NCI-H460 (cell line): ENCODE results near the gene NACC2. TPM values are rescaled to one million over a fixed set of nuclear protein-coding genes. Genes with fewer than 3 reads are reported as not detected.
"Not testable (repeated sequence)": the region's sequence is repeated elsewhere in the genome, so short reads cannot be mapped to it uniquely, and the experiment has no call there.

Source experiments
- DNase-seq: peaks from one replicate; pipeline ENCODE4 v3.0.0-alpha.2; 2016; ENCODE audit warnings: low read depth; ENCODE audit errors: extremely low read depth
- total RNA-seq: library from RNA; depleted of rRNA; stranded (reverse); fragments of >200 nt; shearing (Covaris generic); gene quantifications from 2 replicates; pipeline ENCODE4 v1.2.3, GENCODE V29; 2014

The NACC2 gene
- total RNA-seq, 1 experiment from 2014 or later: 27.0 TPM

DNA sequence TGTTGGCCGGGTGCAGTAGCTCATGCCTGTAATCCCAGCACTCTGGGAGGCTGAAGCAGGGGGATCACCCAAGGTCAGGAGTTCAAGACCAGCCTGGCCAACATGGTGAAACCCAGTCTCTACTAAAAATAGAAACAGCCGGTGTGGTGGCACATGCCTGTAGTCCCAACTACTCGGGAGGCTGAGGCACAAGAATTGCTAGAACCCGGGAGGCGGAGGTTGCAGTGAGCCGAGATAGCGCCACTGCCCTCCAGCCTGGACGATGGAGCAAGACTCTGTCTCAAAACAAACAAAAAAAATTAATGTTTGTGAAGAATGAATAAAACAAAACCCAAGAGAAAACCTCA, 68.2 kb downstream of the NACC2 start:
- DNase-seq: not testable (repeated sequence)

DNA sequence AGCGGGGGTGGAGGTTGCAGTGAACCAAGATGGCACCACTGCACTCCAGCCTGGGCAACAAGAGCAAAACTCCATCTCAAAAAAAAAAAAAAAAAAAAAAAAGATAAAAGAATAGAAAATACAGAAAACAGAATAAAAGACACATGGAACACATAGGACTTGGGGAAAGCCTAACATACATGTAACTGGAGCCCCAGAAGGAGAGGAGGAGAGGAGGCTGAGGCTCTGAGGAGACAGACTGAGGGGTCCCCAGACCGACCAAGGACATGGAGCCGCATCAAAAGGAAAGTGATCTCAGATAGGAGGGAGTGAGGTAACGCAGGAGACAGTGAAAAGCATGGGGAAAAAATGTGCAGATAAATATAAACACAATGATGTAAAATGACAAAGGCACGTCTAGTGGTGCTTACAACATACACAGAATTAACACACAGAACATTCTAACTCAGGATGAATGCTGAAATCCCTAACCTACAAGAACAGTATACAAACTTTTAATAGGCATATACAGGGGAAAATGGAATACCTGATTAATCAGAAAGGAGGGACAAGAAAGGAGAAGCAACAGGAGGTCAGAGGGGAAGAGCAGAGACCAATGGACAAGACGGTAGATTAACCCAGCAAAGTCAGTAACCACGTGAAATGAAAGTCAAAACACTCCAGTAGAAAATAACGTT, 68.7 kb downstream of the NACC2 start:
- no peak for DNase-seq

DNA sequence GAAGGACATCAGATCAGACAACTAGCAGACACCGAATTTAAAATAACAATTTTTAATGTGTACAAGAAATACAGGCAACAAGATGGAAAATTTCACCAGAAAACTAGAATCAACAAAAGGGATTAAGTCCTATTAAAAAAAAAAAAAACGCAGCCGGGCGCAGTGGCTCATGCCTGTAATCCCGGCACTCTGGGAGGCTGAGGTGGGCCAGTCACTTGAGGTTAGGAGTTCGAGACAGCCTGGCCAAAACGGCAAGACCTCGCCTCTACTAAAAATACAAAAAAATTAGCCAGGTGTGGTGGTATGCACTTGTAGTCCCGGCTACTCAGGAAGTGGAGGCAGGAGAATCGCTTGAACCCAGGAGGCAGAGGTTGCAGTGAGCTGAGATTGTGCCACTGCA, 69.6 kb downstream of the NACC2 start:
- no peak for DNase-seq

- DNase-seq: no peak
These were observed 70.3 kb downstream of the NACC2 start for GRCh38 chr9:136024696-136025316.

DNA sequence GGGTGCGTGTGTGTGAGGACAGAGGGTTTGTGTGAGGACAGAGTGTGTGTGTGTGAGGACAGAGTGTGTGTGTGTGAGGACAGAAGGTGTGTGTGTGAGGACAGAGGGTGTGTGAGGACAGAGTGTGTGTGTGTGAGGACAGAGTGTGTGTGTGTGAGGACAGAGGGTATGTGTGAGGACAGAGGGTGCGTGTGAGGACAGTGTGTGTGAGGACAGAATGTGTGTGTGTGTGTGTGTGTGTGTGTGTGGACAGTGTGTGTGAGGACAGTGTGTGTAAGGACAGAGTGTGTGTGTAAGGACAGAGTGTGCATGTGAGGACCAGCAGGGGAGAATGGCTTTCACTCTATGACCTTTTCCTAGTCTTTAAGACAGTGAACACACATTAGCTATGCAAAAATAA, 70.8 kb downstream of the NACC2 start:
- DNase-seq: no peak

DNA sequence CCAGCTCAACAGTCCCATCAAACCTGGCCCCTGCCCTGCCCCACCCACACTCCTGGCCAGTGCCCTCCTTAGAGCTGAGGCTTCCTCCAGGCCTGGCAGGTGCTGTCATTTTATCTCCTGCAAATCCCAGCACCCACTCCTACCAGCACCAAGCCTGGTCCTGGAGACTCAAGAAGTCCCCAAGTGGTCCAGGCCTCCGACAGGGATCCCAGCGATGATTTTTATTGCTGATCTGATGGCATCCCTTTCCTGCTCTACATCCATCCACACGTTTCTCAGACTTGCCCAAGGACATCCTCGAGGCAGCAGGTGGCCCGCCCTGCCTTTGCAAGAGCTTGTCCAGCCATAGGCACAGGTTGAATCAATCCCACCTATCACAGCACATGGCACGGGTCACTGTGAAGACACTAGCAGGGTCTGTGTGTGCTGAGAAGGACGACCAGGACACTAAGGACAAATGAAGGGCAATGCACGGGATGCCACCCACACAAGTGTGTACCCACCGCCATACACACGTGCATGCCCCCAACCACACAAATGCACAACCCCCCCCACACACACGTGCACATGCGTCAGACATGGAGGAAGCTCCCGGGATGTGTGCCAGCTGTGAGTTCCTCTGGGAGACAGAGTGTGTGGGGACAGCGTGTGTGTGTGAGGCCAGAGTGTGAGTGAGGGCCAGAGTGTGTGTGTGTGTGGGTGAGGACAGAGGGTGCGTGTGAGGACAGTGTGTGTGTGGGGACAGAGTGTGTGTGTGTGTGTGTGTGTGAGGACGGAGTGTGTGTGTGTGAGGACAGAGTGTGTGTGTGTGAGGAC, 71.5 kb downstream of the NACC2 start:
- no peak for DNase-seq

- DNase-seq: no peak
These were observed 72.2 kb downstream of the NACC2 start for GRCh38 chr9:136022731-136023409.

- no peak for DNase-seq
These were observed 73.0 kb downstream of the NACC2 start for GRCh38 chr9:136021872-136022681.

- no peak for DNase-seq
These were observed 73.8 kb downstream of the NACC2 start for GRCh38 chr9:136021171-136021871.

DNA sequence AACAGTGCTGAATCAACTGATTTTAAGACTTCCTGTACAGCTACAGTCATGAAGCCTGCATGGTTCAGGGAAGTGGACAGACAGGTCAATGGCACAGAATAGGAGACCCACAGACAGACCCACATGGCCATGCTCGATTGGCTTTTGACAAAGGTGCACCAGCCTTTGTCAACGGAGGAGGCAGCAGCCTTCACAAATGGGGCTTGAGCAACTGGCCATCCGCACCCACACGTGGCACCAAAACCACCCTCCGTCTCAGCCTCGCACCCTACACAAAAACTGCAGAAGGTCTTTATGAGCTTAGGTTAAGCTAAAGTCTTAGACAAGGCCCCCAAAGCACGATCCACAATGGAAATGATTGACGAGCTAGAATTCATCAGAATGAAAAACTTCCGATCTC, 74.4 kb downstream of the NACC2 start:
- no peak for DNase-seq

GRCh38 chr9:136020206-136020605, 74.9 kb downstream of the NACC2 start:
- no peak for DNase-seq

DNA sequence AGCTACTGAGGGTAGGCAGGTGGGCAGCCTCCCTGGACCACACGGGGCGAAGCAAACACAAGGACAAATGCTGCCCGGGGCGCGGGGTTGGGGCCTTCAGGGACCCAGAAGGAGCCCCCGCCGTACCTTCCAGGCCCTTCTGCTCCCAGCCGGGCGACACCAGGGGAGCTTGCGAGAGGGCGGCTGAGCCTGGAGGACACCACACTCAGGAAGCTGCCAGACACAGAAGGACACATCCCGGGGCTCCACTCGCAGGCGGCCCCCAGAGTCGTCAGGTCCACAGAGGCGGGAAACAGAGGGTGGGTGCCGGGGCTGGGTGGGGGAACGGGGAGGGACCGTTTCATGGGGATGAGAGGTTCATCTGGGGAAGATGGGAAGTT, 75.4 kb downstream of the NACC2 start:
- no peak for DNase-seq

- no peak for DNase-seq
These were observed 75.9 kb downstream of the NACC2 start for GRCh38 chr9:136019041-136019680.

- DNase-seq: no peak
These were observed 76.6 kb downstream of the NACC2 start for GRCh38 chr9:136018257-136019031.

DNA sequence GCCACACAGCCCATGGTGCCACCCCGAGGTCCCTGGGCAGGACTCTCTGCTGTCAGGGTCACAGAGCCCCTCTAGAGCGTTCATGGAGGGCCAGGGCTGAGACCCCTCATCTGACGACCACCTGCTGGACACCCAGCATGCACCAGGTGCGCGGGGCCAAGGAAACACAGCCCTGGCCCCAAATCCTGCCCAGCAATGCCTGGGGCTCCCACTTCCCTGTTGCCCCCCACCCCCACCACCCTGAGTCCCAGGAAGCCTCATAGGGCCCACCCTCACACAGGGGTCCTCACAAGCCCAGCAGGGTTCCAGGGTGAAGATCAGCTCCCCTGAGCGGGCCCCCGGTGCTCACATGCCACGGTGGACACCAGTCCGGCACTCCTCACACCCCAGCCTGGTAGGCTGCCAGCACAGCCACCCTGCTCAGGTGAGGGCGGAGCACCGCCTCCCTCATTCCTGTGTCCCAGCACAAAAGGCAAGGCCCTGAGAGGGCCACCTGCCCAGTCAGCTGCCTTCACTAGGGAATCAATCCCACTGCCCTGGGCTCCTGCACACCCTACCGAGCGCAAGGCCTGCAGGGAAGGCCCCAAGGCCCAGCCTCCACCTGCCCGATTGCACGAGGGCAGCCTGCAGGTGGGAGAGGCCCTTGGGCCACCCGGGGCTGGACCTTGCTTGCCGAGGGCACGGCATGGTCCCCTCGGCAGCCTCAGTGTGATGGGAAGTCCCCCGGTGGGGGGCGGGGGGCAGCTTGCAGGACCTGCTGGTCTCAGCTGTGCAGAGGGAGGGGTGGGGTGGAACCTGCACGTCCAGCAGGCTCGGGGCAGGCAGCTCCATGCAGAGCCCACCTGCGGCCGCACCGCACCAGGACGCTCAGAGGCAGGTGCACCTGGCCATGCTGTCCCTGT, 77.5 kb downstream of the NACC2 start:
- DNase-seq: no peak

- DNase-seq: no peak
These were observed 78.4 kb downstream of the NACC2 start for GRCh38 chr9:136016572-136017288.
